ENCODE results near the gene PXDC1.

The PXDC1 gene

GRCh38 chr6:3733321-3733925 is 18.1 kb downstream of the PXDC1 start:
- Histone ChIP-seq H3K36me3 (ENCODE audit: insufficient read depth) (no peaks in the 10 kb centered on the region), H3K4me2 (no peak overlapping the region), H2AFZ (ENCODE audit: low read depth) (no peak overlapping the region), H3K27me3 (ENCODE audit: insufficient read depth, low read depth) (no peaks in the 10 kb centered on the region), H3K9ac (no peak overlapping the region), H3K4me3 (IDR thresholded peaks at IDR 0.05; ENCODE audit: insufficient read depth, low read depth, low read length) (no peak overlapping the region), H3K27ac (no peak overlapping the region), H3K4me1 (ENCODE audit: low read depth, poor library complexity, severe bottlenecking) (no peaks in the 10 kb centered on the region), H4K20me1 (ENCODE audit: insufficient read depth) (no peaks in the 10 kb centered on the region), H3K79me2 (ENCODE audit: insufficient read depth, low read depth) (no peaks in the 10 kb centered on the region)
- TF ChIP-seq CTCF (conservative IDR thresholded peaks at IDR 0.05; ENCODE audit: low read depth, low read length): no peak

- no peak overlapping the region for H3K4me2 ChIP-seq
- no peaks in the 10 kb centered on the region for H3K27me3 ChIP-seq (ENCODE audit: insufficient read depth, low read depth)
- no peaks in the 10 kb centered on the region for H4K20me1 ChIP-seq (ENCODE audit: insufficient read depth)
- H3K4me3 ChIP-seq (IDR thresholded peaks at IDR 0.05; ENCODE audit: insufficient read depth, low read depth, low read length): no peak overlapping the region
- H3K4me1 ChIP-seq (ENCODE audit: low read depth, poor library complexity, severe bottlenecking): no peaks in the 10 kb centered on the region
- H3K9ac ChIP-seq: no peak overlapping the region
- peak; percentile 93 for TF ChIP-seq CTCF (conservative IDR thresholded peaks at IDR 0.05; ENCODE audit: low read depth, low read length)
- no peaks in the 10 kb centered on the region for H3K79me2 ChIP-seq (ENCODE audit: insufficient read depth, low read depth)
- no peak overlapping the region for H3K27ac ChIP-seq
- H2AFZ ChIP-seq (ENCODE audit: low read depth): no peak overlapping the region
- H3K36me3 ChIP-seq (ENCODE audit: insufficient read depth): no peaks in the 10 kb centered on the region
Measured at GRCh38 chr6:3732345-3733141, 19.0 kb downstream of the PXDC1 start.

GRCh38 chr6:3731700-3732099 is 19.8 kb downstream of the PXDC1 start:
- H3K79me2 ChIP-seq (ENCODE audit: insufficient read depth, low read depth): no peaks in the 10 kb centered on the region
- H3K4me3 ChIP-seq (IDR thresholded peaks at IDR 0.05; ENCODE audit: insufficient read depth, low read depth, low read length): no peak overlapping the region
- no peaks in the 10 kb centered on the region for H4K20me1 ChIP-seq (ENCODE audit: insufficient read depth)
- no peak overlapping the region for H3K9ac ChIP-seq
- no peak overlapping the region for H2AFZ ChIP-seq (ENCODE audit: low read depth)
- H3K36me3 ChIP-seq (ENCODE audit: insufficient read depth): no peaks in the 10 kb centered on the region
- TF ChIP-seq CTCF (conservative IDR thresholded peaks at IDR 0.05; ENCODE audit: low read depth, low read length): no peak
- no peaks in the 10 kb centered on the region for H3K27me3 ChIP-seq (ENCODE audit: insufficient read depth, low read depth)
- H3K4me1 ChIP-seq (ENCODE audit: low read depth, poor library complexity, severe bottlenecking): no peaks in the 10 kb centered on the region
- H3K4me2 ChIP-seq: no peak overlapping the region
- H3K27ac ChIP-seq: no peak overlapping the region

- no peaks in the 10 kb centered on the region for H3K36me3 ChIP-seq (ENCODE audit: insufficient read depth)
- H3K27ac ChIP-seq: no peak overlapping the region
- no peak for TF ChIP-seq CTCF (conservative IDR thresholded peaks at IDR 0.05; ENCODE audit: low read depth, low read length)
- no peak overlapping the region for H3K9ac ChIP-seq
- H3K4me3 ChIP-seq (IDR thresholded peaks at IDR 0.05; ENCODE audit: insufficient read depth, low read depth, low read length): no peak overlapping the region
- H4K20me1 ChIP-seq (ENCODE audit: insufficient read depth): no peaks in the 10 kb centered on the region
- no peaks in the 10 kb centered on the region for H3K4me1 ChIP-seq (ENCODE audit: low read depth, poor library complexity, severe bottlenecking)
- H3K4me2 ChIP-seq: no peak overlapping the region
- no peak overlapping the region for H2AFZ ChIP-seq (ENCODE audit: low read depth)
- H3K79me2 ChIP-seq (ENCODE audit: insufficient read depth, low read depth): no peaks in the 10 kb centered on the region
- no peaks in the 10 kb centered on the region for H3K27me3 ChIP-seq (ENCODE audit: insufficient read depth, low read depth)
Measured at GRCh38 chr6:3729603-3730344, 21.7 kb downstream of the PXDC1 start.

Data from KMS-11 (cell line).